ENCODE results near the gene RAB39A. TPM values are rescaled to one million over a fixed set of nuclear protein-coding genes. Genes with fewer than 3 reads are reported as not detected.

The RAB39A gene
- total and polyA plus RNA-seq, 11 donors, result 0.19 to 4.7 (median 0.32) TPM; not detected in 2

DNA sequence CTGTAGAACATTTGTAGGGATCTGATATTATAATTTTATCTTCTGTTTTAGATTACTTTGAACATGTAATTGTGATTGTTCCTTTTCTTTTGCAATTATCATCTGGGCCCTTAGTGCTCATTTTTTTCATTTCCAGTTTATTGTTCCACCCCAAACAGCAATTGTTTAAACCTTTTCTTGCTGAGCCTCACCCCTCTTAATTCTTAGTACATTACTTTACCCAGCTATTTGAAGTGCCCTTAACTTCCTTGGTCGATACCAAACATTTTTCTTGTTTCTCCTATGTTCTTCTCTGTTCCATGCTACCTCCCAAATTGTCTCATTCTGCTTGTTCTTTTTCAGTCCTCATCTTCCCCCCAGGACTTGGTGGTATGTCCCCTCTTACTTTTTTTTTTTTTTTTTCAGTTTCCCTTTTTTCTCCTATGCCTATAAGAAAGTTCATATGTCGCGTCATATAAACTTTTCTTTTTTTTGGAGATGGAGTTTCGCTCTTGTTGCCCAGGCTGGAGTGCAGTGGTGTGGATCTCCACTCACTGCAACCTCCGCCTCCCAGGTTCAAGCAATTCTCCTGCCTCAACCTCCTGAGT lies 84.0 kb downstream of the RAB39A start:
- Histone ChIP-seq H3K4me3 (no peak overlapping the region), H3K4me1 (peaks cover 6 to 71% (median 46%) of the 10 kb centered on the region in 12 donors), H3K27me3 (no peaks in the 10 kb centered on the region), H3K36me3 (peaks cover 0 to 3% (median 0%) of the 10 kb centered on the region in 9 donors), H3K9me3 (no peaks in the 10 kb centered on the region), H3K27ac (no peak overlapping the region)
- WGBS, 4 donors, result 91 to 95% (median 94%) methylated on average over 5 of the region's 5 CpGs
- ATAC-seq (no peak), DNase-seq (no peak)
- intact Hi-C loops (cut with DNase I), result no loop called here
- TF ChIP-seq, protein P1, sequence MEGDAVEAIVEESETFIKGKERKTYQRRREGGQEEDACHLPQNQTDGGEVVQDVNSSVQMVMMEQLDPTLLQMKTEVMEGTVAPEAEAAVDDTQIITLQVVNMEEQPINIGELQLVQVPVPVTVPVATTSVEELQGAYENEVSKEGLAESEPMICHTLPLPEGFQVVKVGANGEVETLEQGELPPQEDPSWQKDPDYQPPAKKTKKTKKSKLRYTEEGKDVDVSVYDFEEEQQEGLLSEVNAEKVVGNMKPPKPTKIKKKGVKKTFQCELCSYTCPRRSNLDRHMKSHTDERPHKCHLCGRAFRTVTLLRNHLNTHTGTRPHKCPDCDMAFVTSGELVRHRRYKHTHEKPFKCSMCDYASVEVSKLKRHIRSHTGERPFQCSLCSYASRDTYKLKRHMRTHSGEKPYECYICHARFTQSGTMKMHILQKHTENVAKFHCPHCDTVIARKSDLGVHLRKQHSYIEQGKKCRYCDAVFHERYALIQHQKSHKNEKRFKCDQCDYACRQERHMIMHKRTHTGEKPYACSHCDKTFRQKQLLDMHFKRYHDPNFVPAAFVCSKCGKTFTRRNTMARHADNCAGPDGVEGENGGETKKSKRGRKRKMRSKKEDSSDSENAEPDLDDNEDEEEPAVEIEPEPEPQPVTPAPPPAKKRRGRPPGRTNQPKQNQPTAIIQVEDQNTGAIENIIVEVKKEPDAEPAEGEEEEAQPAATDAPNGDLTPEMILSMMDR (IDR thresholded peaks at IDR 0.05), result no peak
- TF ChIP-seq POLR2A (IDR thresholded peaks at IDR 0.05), result no peak

Other genes with a start within 250 kb of the RAB39A start
- 10 to 100 TPM in 1 of 9 donors, 1 to 10 TPM in 8; 1.1 to 27.6 (median 2.6) TPM for gene SLN, start 216.4 kb upstream of the RAB39A start, total RNA-seq
- gene SLN, start 216.4 kb upstream of the RAB39A start, polyA plus RNA-seq, result 10 to 100 TPM in 1 of 2 donors, 1 to 10 TPM in 1; 1.8 to 64.8 TPM
- 1 to 10 TPM in 5 of 9 donors, under 1 TPM in 4; 0.22 to 2.1 (median 1.1) TPM for gene SLC35F2, start 69.7 kb upstream of the RAB39A start, total RNA-seq
- 1 to 10 TPM in 1 of 2 donors, under 1 TPM in 1; 0.30 to 1.4 TPM for gene SLC35F2, start 69.7 kb upstream of the RAB39A start, polyA plus RNA-seq
- 10 to 100 TPM; 22.0 to 46.0 (median 36.8) TPM for gene CUL5, start 80.5 kb downstream of the RAB39A start, total RNA-seq
- gene CUL5, start 80.5 kb downstream of the RAB39A start, polyA plus RNA-seq, result 10 to 100 TPM in 1 of 2 donors, 1 to 10 TPM in 1; 6.0 to 12.1 TPM
- 1,000 to 10,000 TPM in 1 of 9 donors, 100 to 1,000 TPM in 8; 206 to 1,337 (median 394) TPM for gene ACAT1, start 193.1 kb downstream of the RAB39A start, total RNA-seq
- gene ACAT1, start 193.1 kb downstream of the RAB39A start, polyA plus RNA-seq, result 100 to 1,000 TPM; 166 to 360 TPM

Measured in heart left ventricle (tissue), 16 donors.